Right lobe of liver (tissue), 4 donors: Measurements from ENCODE around the gene LRBA.

ENCODE experiments used
- CTCF ChIP-seq, 4 donors: fragments of 200-600 bp in 3 of 4; fragments of 450-650 bp in 1 of 4; IDR thresholded peaks; one replicate each; pipeline versions ENCODE4 v1.5.1 to v1.8.0; 2016 to 2022; ENCODE audit warnings: antibody characterized with exemption in 4 of 4, mild to moderate bottlenecking in 2 of 4
- POLR2A ChIP-seq: fragments of 450-650 bp; IDR thresholded peaks from one replicate; pipeline ENCODE4 v1.6.1; 2017; ENCODE audit warnings: antibody characterized with exemption, mild to moderate bottlenecking
- donor health status: DM: no; HTN: no; CAD: no.
- donor health status: DM: no; HTN: no; CAD: no.
- donor health status: DM: no; HTN: yes; CAD: no.

DNA sequence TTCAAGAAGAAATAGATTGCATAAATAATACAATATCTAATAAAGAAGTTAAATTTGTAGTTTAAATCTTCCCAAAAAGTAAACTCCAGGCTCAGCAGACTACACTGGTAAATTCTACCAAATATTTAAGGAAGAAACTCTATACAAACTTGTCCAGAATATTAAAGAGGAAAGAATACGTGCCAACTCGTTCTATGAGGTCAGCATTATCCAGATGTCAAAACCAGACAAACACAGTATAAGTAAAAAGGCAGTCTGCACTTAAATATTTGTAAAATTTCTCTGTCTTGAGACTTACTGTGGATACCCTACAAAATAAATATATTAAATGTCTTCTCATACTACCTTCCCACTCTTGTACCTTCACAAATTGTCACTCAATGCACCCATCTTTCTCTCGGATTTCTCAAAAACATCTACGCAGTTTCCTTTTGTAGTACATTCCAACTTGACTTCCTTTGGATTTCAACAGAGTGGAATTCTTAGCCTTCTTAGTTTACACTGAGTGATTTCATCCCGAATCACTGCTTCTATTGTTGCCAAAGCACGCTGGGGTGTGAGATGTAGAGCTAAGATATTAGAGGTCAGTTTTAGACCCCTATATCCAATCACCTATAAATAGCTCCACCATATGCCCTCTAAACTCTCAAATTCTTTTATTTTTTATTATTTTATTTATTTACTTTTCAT lies 504.8 kb downstream of the LRBA start:
- TF ChIP-seq CTCF (IDR thresholded peaks at IDR 0.05) (no peak), POLR2A (no peak)
